ENCODE measurements around the gene SLA2. TPM values are rescaled to one million over a fixed set of nuclear protein-coding genes. Genes with fewer than 3 reads are reported as not detected.
"Not testable (repeated sequence)": the region's sequence is repeated elsewhere in the genome, so short reads cannot be mapped to it uniquely, and the experiment has no call there.

SLA2 gene
- under 1 TPM in 4 of 6 donors, not detected in 2; 0.09 to 0.40 (median 0.23) TPM for polyA plus RNA-seq (ENCODE audit: low read depth in 6 of 6)

- Mint-ChIP-seq H3K36me3 (no peaks in the 10 kb centered on the region), H3K4me1 (peaks cover 7 to 17% (median 10%) of the 10 kb centered on the region in 3 donors), H3K27ac (peak within 1 kb of the TSS; percentile 18 to 92 (median 83)), H3K4me3 (peak within 1 kb of the TSS in 2 of 8 donors; percentile 24 to 44), H3K9me3 (no peaks in the 10 kb centered on the region), H3K27me3 (no peaks in the 10 kb centered on the region)
- peak; percentile 98 to 99 for ATAC-seq (ENCODE audit: low read depth in 2 of 2)
- DNase-seq, result peak; percentile 27
These were observed at the start of gene SLA2 for GRCh38 chr20:36645998-36646397. Gene SLA2, minus strand, starts transcription at chr20:36646196. Its CDS starts 4,861 bp downstream, at chr20:36641335.

GRCh38 chr20:36695467-36695866, 49.5 kb upstream of the SLA2 start:
- not testable (repeated sequence) for H3K27ac Mint-ChIP-seq; H3K9me3 Mint-ChIP-seq; DNase-seq; ATAC-seq (ENCODE audit: low read depth in 2 of 2); H3K4me1 Mint-ChIP-seq; H3K36me3 Mint-ChIP-seq; H3K4me3 Mint-ChIP-seq; H3K27me3 Mint-ChIP-seq

- no peaks in the 10 kb centered on the region for H3K9me3 Mint-ChIP-seq
- peak overlapping the region in 1 of 6 donors; percentile 52 for H3K27ac Mint-ChIP-seq
- H3K4me1 Mint-ChIP-seq, result no peaks in the 10 kb centered on the region
- peaks cover 0 to 11% of the 10 kb centered on the region in 2 donors for H3K36me3 Mint-ChIP-seq
- no peak for ATAC-seq (ENCODE audit: low read depth in 2 of 2)
- no peak overlapping the region for H3K4me3 Mint-ChIP-seq
- DNase-seq, result no peak
- H3K27me3 Mint-ChIP-seq, result no peaks in the 10 kb centered on the region
These were observed 42.6 kb upstream of the SLA2 start for GRCh38 chr20:36688630-36689029.

- Mint-ChIP-seq H3K4me1 (no peaks in the 10 kb centered on the region), H3K9me3 (no peaks in the 10 kb centered on the region), H3K27ac (no peak overlapping the region), H3K36me3 (peaks cover 0 to 11% of the 10 kb centered on the region in 2 donors), H3K27me3 (no peaks in the 10 kb centered on the region), H3K4me3 (peak overlapping the region in 1 of 8 donors; percentile 42)
- no peak for ATAC-seq (ENCODE audit: low read depth in 2 of 2)
- DNase-seq, result no peak
These were observed 41.9 kb upstream of the SLA2 start for GRCh38 chr20:36687850-36688249.

GRCh38 chr20:36686944-36687343, 40.9 kb upstream of the SLA2 start:
- Mint-ChIP-seq H3K9me3 (no peaks in the 10 kb centered on the region), H3K36me3 (peaks cover 0 to 16% of the 10 kb centered on the region in 2 donors), H3K27ac (no peak overlapping the region), H3K27me3 (no peaks in the 10 kb centered on the region), H3K4me1 (no peaks in the 10 kb centered on the region), H3K4me3 (no peak overlapping the region)
- no peak for ATAC-seq (ENCODE audit: low read depth in 2 of 2)
- DNase-seq, result no peak

GRCh38 chr20:36686504-36686903, 40.5 kb upstream of the SLA2 start:
- ATAC-seq (ENCODE audit: low read depth in 2 of 2) (no peak), DNase-seq (no peak)
- H3K4me3 Mint-ChIP-seq, result no peak overlapping the region
- H3K27ac Mint-ChIP-seq, result no peak overlapping the region
- no peaks in the 10 kb centered on the region for H3K9me3 Mint-ChIP-seq
- H3K36me3 Mint-ChIP-seq, result peaks cover 0 to 17% of the 10 kb centered on the region in 2 donors
- H3K4me1 Mint-ChIP-seq, result no peaks in the 10 kb centered on the region
- no peaks in the 10 kb centered on the region for H3K27me3 Mint-ChIP-seq

GRCh38 chr20:36684747-36685146, 38.8 kb upstream of the SLA2 start:
- DNase-seq (no peak), ATAC-seq (ENCODE audit: low read depth in 2 of 2) (no peak)
- Mint-ChIP-seq H3K36me3 (peaks cover 0 to 24% of the 10 kb centered on the region in 2 donors), H3K4me1 (no peaks in the 10 kb centered on the region), H3K4me3 (no peak overlapping the region), H3K27me3 (no peaks in the 10 kb centered on the region), H3K9me3 (no peaks in the 10 kb centered on the region), H3K27ac (peak overlapping the region in 1 of 6 donors; percentile 54)

- H3K27ac Mint-ChIP-seq, result no peak overlapping the region
- DNase-seq (no peak), ATAC-seq (ENCODE audit: low read depth in 2 of 2) (no peak)
- H3K27me3 Mint-ChIP-seq, result no peaks in the 10 kb centered on the region
- peaks cover 8 to 28% of the 10 kb centered on the region in 2 donors for H3K36me3 Mint-ChIP-seq
- H3K9me3 Mint-ChIP-seq, result peaks cover 0 to 4% (median 0%) of the 10 kb centered on the region in 7 donors
- no peak overlapping the region for H3K4me3 Mint-ChIP-seq
- H3K4me1 Mint-ChIP-seq, result no peaks in the 10 kb centered on the region
These were observed 36.3 kb upstream of the SLA2 start for GRCh38 chr20:36682311-36682710.

GRCh38 chr20:36677422-36677771, 31.4 kb upstream of the SLA2 start:
- Mint-ChIP-seq H3K9me3 (peaks cover 0 to 4% (median 0%) of the 10 kb centered on the region in 7 donors), H3K36me3 (peaks cover 8 to 21% of the 10 kb centered on the region in 2 donors), H3K27me3 (no peaks in the 10 kb centered on the region), H3K27ac (no peak overlapping the region), H3K4me3 (no peak overlapping the region), H3K4me1 (no peaks in the 10 kb centered on the region)
- DNase-seq, result no peak
- ATAC-seq (ENCODE audit: low read depth in 2 of 2), result no peak

- no peaks in the 10 kb centered on the region for H3K27me3 Mint-ChIP-seq
- H3K27ac Mint-ChIP-seq, result no peak overlapping the region
- no peak overlapping the region for H3K4me3 Mint-ChIP-seq
- no peaks in the 10 kb centered on the region for H3K4me1 Mint-ChIP-seq
- ATAC-seq (ENCODE audit: low read depth in 2 of 2), result no peak
- DNase-seq, result no peak
- H3K9me3 Mint-ChIP-seq, result peaks cover 0 to 4% (median 0%) of the 10 kb centered on the region in 7 donors
- peaks cover 8 to 16% of the 10 kb centered on the region in 2 donors for H3K36me3 Mint-ChIP-seq
These were observed 30.9 kb upstream of the SLA2 start for GRCh38 chr20:36676701-36677421.

GRCh38 chr20:36675545-36675944, 29.5 kb upstream of the SLA2 start:
- not testable (repeated sequence) for ATAC-seq (ENCODE audit: low read depth in 2 of 2); H3K4me3 Mint-ChIP-seq; H3K27me3 Mint-ChIP-seq; H3K9me3 Mint-ChIP-seq; H3K4me1 Mint-ChIP-seq; H3K27ac Mint-ChIP-seq; DNase-seq
- peaks cover 12 to 15% of the 10 kb centered on the region in 2 donors for H3K36me3 Mint-ChIP-seq

GRCh38 chr20:36672991-36673390, 27.0 kb upstream of the SLA2 start:
- Mint-ChIP-seq H3K4me1 (no peaks in the 10 kb centered on the region), H3K9me3 (peaks cover 0 to 2% (median 0%) of the 10 kb centered on the region in 7 donors), H3K27me3 (no peaks in the 10 kb centered on the region), H3K4me3 (no peak overlapping the region), H3K36me3 (peaks cover 15 to 16% of the 10 kb centered on the region in 2 donors), H3K27ac (no peak overlapping the region)
- ATAC-seq (ENCODE audit: low read depth in 2 of 2) (no peak), DNase-seq (no peak)

GRCh38 chr20:36670665-36671357, 24.8 kb upstream of the SLA2 start:
- Mint-ChIP-seq H3K27me3 (no peaks in the 10 kb centered on the region), H3K27ac (no peak overlapping the region), H3K4me1 (no peaks in the 10 kb centered on the region), H3K9me3 (no peaks in the 10 kb centered on the region), H3K36me3 (peaks cover 10% of the 10 kb centered on the region in 2 donors), H3K4me3 (no peak overlapping the region)
- DNase-seq (no peak), ATAC-seq (ENCODE audit: low read depth in 2 of 2) (no peak)

- H3K27me3 Mint-ChIP-seq, result no peaks in the 10 kb centered on the region
- no peak overlapping the region for H3K27ac Mint-ChIP-seq
- ATAC-seq (ENCODE audit: low read depth in 2 of 2) (peak; percentile 48 to 52), DNase-seq (peak; percentile 10)
- no peaks in the 10 kb centered on the region for H3K4me1 Mint-ChIP-seq
- H3K9me3 Mint-ChIP-seq, result no peaks in the 10 kb centered on the region
- H3K36me3 Mint-ChIP-seq, result peaks cover 10 to 15% of the 10 kb centered on the region in 2 donors
- H3K4me3 Mint-ChIP-seq, result no peak overlapping the region
These were observed 20.3 kb upstream of the SLA2 start for GRCh38 chr20:36666181-36666740.

Data from naive B cell (primary cell).